Body of pancreas (tissue), 4 donors: Measurements from ENCODE around the gene ADGRL3.

Experiments used
- CTCF ChIP-seq, 7 experiments: fragments of 450-650 bp in 4 of 7; fragments of 200-600 bp in 3 of 7; sonication (generic) in 3 of 7; IDR thresholded peaks; one replicate each; pipeline ENCODE4 v1.5.1; 2016 to 2019; ENCODE audit warnings: antibody characterized with exemption in 7 of 7
- POLR2A ChIP-seq, 3 donors: fragments of 450-650 bp; IDR thresholded peaks; one replicate each; pipeline ENCODE4 v1.6.1; 2016; ENCODE audit warnings: antibody characterized with exemption in 3 of 3, mild to moderate bottlenecking in 2 of 3

- TF ChIP-seq CTCF (IDR thresholded peaks at IDR 0.05): no peak
- no peak for TF ChIP-seq POLR2A (IDR thresholded peaks at IDR 0.05)
Observed at GRCh38 chr4:62037571-62037970, 837.4 kb downstream of the ADGRL3 start.
